HL-60/S4 (cell line): ENCODE results near the gene INSL6.

ENCODE experiments used
- in situ Hi-C: fragments of 300-500 bp; cut with MboI; formaldehyde crosslinking; loops from 2 replicates; pipeline ENCODE4 v1.14.3; 2022; ENCODE audit warnings: low sequenced_read_pairs

INSL6 gene, protein sequence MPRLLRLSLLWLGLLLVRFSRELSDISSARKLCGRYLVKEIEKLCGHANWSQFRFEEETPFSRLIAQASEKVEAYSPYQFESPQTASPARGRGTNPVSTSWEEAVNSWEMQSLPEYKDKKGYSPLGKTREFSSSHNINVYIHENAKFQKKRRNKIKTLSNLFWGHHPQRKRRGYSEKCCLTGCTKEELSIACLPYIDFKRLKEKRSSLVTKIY

DNA sequence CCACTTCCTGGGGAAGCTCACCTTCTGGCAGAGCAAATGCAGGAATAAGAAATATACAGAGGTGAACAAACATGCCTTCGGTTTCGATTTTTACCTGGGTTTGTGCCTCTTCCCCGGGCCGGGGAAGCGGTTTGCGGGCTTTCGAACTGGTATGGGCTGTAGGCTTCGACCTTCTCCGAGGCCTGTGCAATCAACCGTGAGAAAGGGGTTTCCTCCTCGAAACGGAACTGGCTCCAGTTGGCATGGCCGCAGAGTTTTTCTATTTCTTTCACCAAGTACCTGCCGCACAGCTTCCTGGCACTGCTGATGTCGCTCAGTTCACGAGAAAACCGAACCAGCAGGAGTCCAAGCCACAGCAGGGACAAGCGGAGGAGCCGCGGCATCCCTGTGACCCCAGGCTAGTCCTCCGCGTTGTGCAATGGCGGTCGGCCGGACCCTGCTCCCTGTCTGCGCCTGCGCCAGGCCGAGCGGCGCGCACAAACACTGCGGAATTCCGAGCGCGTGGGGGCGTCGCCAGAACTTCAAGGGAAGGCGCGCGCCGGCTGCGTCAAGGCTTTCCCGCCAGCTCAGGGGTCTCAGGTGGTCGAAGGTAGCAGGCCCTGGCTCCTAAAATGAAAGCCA lies at the start of gene INSL6:
Gene INSL6 (minus strand): TSS at position 420 of the 621 bp plus-strand sequence. CDS start 37 bp downstream, at position 383.
- in situ Hi-C loops: loop anchor here (25.0 kb wide), 2 partner anchors 252 to 402 kb away; partner anchors contain the start of gene PLGRKT

DNA sequence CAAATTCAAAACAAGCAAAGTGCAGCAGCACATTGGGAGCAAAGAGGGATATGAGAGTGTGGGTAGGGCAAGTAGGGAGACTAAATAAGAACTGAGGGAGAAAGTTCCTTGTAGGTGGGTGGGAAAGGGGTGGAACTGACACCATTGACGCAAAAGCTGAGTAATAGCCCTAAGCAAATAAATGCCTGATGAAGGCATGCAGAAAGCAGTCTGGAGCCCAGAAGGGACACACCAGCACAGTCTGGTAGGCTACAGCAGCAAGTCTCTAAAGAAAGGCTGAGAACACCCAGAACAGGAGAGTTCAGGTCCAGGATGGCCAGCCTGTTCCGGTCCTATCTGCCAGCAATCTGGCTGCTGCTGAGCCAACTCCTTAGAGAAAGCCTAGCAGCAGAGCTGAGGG lies 45.8 kb upstream of the INSL6 start, which contains the start of gene INSL4:
Gene INSL4 (plus strand): TSS at position 208 of the 400 bp plus-strand sequence. CDS start 105 bp downstream, at position 313.
- in situ Hi-C loops: no loop called here

DNA sequence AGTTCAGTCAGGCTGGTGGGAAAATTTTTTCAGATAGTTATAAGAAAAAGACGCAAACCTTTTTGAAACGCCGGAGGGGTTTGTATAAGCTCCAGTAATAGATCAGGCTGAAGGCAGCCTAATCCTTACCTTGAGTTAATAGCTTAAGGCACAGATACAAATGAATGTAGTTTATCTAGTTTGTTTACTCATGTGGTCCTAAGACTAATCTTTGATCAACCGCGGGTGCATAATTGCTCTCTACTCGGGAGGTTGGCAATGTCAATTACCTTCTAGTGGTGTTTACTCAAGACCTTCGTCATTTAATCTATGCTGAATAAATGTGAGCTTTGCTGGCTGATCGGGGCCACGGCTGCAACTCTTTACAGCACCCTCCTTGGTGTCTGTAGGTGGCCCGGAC lies 45.1 kb upstream of the INSL6 start:
- in situ Hi-C loops: no loop called here

DNA sequence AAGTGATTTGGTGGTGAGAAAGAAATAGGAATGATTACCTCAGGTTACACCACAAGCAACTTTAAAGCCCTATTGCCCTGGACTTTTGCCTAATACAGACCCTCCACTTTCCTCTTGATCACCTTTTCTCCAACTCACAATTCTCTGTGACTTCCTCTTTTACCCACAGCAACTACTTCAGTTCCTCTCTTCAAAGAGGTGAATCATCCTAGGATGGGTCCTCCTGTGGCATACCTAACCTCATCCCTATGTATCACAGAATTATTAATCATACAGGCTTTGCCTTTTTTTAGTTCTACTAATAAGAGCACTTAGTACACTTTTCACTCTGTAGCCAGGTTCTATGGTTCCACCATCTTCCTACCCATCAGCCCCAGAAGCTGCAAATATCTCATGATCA lies 19.6 kb upstream of the INSL6 start:
- in situ Hi-C loops: no loop called here

DNA sequence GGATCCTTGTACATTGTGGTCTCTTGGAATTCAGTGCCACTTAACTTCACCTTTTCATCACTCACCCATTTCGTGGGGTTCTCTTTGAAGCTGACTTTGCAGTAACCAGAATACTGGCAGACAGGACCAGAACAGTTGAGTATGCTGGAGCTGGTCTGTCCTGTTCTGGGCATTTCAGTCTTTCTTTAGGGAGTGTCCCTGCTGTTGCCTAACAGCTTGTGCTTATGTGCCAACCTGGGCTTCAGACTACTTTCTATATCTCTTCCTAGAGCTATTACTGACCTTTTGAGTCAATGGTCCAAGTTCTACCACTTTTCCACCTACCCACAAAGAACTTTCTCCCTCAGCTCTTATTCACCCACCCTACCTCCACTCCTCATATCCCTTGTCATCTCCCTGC lies 10.0 kb upstream of the INSL6 start:
- in situ Hi-C loops: loop anchor here (25.0 kb wide), 2 partner anchors 242 to 392 kb away; partner anchors contain the start of gene PLGRKT

DNA sequence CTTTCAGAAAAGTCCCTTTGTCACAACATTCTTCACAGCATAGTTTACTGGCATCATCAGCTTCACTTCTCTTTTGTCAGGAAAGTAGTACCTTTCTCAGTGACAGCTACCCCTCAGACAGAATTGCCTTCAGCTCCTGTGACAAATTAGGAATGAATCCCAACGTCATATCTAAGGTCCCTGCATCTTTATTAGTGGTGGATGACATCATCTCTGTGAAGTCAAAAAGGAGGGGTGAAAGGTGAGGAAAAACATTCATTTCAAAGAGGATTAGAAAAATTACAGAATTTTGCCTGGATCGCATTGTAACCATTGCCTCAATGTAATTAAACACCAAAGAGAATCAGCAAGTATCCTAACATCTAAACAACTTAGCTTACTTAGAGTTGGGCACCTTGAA lies 7.9 kb upstream of the INSL6 start:
- in situ Hi-C loops: loop anchor here (25.0 kb wide), 2 partner anchors 244 to 394 kb away; partner anchors contain the start of gene PLGRKT

DNA sequence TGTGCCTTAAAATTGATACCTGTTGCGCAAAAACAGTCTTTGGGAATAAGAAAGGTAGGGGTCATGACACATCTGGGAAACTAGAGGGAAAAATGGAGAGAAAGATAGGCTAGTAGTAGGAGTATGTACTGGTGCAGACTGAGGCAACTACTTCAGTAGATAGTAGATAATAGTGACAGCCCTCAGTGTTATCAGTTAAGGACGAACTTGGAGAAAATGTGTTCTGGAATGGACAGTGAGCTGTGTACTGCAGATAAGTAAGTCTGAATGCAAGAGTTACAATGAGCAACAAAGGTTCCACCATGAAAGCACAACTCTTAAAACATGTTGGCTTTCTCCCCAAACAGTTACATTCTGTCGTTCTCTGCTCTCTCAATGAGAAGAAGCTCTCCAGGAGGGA lies 6.5 kb upstream of the INSL6 start:
- in situ Hi-C loops: loop anchor here (25.0 kb wide), 2 partner anchors 245 to 395 kb away; partner anchors contain the start of gene PLGRKT

DNA sequence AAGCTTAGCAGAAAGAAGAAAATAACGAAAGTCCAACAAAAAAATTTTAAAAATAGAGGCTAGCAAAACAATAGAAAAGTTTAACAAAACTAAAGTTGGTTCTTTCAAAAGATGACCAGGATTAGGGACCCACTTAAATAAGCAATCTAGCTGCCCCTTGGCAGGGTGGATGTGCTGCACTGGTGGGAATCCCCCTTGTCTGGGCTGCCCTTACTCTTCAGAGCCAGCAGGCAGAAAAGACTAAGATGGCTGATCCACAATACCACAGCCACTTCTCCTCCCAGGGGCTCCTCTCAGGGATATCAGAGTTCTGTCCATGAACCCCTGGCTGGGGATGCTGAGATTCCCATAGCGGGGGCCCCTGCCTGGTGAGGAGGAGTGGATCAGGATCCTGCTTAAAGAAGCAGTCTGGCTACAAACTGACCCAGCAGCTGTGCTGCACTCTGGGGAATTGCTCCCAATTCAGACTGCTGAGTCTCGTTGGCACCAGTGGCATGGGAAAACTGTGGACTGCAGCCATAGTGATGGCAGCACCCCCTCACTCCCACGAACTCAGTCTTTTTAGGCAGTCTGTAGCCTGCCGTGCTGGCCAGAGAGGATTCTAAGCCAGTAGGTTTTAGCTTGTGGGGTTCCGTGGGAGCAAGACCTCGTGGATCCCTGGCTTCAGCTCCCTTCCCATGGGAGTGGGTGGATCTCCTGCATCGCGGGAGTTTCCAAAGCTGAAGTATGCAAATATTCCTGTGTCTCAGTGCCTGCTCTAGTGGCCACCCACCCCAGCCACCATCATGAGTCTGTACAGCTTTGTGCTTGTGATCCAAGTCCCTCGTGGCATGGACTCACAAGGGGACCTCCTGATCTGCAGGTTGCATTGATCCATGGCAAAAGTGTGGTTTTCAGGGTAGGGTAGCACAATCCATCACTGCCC lies 2.9 kb upstream of the INSL6 start:
- in situ Hi-C loops: loop anchor here (25.0 kb wide), 2 partner anchors 249 to 399 kb away; partner anchors contain the start of gene PLGRKT

DNA sequence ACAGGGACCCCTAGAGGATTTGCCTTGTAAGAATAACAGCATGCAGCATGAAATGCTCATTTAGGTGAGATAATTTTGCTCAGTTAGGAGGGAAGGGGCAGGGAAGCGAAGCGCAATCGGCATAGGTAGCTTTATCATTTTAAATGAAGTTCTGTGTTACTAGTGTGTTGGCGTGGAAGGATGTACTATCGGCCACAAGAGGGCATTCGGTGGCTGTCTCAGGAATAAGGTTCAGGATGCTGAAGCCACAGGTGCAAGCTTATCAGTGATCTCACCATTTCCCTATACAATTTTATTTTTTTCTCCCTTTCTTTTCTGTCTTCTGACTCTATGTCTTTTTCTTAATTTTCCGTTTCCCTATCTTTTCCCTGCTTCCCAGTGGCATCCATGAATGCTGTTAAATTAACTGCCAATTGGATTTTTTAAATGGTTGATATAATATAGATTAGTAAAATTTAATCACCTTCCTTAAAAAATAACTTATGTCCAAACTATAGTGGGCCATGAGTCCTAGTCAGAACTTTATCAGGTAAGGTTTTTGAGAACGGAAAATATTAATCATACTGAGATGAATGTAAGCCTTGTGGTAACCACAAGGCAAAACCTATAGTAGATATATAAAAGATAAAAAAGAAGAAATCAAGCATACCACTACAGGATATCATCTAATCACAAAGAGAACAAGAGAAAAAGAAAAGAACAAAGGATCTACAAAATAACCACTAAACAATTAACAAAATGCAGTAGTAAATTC lies 1.2 kb upstream of the INSL6 start:
- in situ Hi-C loops: loop anchor here (25.0 kb wide), 2 partner anchors 251 to 401 kb away; partner anchors contain the start of gene PLGRKT

DNA sequence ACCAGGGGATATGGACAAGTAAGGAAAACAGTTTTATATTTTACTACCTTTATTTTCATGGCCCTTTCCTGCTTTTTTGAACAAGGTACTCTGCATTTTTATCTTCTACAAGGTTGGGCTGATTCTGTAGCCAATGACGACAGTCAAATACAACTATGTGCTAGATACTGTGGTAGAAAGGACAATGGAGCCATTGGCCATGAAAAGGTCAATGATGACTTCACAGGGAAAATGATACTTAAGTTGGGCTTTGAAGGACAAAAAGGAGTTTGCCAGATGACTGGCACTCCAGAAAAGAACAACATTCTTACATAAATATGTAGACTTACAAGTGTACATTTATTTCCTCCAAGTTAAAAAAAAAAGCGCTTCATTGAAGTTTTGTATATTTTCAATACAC lies 663 bp downstream of the INSL6 start:
- in situ Hi-C loops: loop anchor here (25.0 kb wide), 2 partner anchors 253 to 403 kb away; partner anchors contain the start of gene PLGRKT

DNA sequence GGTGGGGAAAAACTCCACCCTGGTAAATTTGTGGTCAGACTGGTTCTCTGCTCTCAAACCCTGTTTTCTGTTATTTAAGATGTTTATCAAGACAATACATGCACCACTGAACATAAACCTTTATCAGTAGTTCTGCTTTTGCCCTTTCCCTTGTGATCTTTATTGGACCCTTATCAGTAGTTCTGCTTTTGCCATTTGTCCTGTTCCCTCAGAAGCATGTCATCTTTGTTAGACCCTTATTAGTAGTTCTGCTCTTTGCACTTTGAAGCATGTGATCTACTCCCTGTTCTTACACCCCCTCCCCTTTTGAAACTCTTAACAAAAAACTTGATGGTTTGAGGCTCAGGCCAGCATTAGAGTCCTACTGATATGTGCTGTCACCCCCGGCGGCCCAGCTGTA lies 4.8 kb downstream of the INSL6 start:
- in situ Hi-C loops: loop anchor here (25.0 kb wide), 2 partner anchors 257 to 407 kb away; partner anchors contain the start of gene PLGRKT

DNA sequence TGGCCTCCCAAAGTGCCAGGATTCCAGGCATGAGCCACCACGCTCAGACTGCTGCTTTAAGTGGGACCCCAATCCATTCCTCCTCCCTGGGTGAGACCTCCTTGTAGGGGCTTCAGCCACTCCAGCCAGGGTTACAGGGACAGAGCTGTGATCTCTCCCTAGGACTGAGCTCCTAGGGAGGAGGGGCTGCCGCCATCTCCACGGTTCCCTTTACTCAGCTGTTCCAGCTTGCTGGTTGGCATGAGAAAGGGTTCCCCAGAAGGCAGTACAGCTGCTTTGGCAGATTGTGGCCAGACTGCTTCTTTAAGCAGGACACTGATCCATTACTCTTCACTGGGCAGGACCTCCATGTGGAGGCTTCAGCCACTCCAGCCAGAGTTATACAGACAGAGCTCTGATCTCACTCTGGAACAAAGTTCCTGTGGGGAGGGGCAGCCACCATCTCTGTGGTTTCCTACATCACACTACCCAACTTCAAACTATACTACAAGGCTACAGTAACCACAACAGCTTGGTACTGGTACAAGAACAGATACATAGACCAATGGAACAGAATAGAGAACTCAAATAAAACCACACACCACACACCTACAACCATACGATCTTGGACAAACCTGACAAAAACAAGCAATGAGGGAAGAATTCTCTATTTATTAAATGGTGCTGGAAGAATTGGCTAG lies 7.2 kb downstream of the INSL6 start:
- in situ Hi-C loops: loop anchor here (25.0 kb wide), 2 partner anchors 259 to 409 kb away; partner anchors contain the start of gene PLGRKT

DNA sequence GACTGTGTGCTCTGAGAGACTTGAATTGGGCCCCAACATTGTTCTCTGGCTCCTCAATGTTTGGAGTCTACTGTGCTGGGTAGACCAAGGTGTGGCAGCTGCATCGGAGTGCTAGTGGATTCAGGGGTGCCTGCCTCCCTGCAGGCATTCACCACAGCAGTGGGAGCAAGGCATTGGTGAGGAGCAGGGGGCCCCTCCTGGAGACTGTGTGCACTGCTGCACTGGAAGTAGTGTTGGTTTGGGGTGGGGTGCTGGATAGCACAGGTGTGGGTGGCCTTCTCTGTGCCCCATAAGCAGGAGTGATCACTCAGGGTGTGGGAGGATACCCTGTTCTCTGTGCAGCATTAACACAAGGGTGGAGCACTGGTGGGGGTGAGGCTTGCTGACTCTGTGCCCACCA lies 39.2 kb downstream of the INSL6 start:
- in situ Hi-C loops: no loop called here

DNA sequence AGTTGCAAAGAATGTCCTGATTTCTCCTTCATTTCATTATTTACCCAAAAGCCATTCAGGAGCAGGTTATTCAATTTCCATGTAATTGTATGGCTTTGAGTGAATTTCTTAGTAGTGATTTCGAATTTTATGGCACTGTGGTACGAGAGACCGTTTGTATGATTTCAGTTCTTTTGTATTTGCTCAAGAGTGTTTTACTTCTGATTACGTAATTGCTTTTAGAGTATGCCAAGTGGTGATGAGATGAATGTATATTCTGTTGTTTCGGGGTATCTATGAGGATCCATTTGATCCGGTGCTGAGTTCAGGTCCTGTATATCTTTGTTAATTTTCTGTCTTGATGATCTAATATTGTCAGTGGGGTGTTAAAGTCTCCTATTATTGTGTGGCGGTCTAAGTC lies 41.2 kb downstream of the INSL6 start:
- in situ Hi-C loops: no loop called here

DNA sequence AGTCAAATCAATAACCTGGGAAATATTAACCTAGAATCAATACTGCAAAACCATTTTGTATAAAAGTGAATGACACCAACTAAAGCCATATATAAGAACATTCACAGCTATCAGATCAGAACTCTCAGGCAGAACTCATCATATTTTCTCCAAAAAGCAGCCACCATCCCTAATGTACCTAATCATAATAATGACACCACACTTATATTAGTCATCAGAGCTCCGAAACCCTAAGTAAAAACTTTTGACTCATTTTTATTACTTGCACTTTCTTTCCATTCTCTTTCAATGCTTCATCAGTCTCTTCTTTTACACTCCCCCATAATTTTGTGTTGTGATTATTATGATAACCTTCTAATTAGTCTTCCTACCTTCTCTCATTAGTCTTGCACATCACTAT lies 45.3 kb downstream of the INSL6 start:
- in situ Hi-C loops: no loop called here

DNA sequence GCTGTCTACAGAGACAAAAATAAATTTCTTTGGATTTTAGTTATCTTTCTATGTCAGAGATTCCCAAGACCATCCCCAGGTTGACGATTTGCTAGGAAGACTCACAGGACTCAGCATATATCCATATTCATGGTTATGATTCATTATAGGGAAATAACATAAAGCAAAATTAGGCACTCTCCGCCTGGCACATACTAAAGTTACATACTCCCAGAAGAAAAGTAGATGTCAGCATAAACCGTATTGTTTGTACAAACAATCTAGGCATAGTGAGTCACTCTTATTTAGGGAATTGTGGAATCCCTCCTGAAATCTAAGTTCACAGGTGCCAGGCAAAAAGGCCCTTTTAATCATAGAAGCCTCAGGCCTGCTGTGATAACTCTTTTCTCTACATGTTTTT lies 62.9 kb downstream of the INSL6 start:
- in situ Hi-C loops: no loop called here

DNA sequence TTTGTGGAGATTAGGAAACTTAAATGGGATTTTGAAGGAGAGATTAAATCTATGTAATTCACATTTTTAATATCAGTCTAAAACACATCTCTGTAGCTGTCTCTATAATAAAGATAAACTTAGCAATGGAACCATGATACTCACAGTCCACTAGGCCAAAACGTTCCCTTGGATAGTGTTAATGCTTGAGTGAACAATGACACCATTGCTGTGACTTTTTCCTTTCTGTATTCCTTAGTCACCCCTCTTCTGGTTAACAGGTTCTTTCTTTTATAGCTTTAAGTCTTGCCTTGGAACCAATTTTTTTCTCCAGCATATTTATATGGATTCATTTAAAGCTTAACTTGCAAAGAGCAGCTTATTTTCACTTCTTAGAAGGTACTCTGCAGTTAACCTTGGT lies 63.3 kb downstream of the INSL6 start:
- in situ Hi-C loops: no loop called here

DNA sequence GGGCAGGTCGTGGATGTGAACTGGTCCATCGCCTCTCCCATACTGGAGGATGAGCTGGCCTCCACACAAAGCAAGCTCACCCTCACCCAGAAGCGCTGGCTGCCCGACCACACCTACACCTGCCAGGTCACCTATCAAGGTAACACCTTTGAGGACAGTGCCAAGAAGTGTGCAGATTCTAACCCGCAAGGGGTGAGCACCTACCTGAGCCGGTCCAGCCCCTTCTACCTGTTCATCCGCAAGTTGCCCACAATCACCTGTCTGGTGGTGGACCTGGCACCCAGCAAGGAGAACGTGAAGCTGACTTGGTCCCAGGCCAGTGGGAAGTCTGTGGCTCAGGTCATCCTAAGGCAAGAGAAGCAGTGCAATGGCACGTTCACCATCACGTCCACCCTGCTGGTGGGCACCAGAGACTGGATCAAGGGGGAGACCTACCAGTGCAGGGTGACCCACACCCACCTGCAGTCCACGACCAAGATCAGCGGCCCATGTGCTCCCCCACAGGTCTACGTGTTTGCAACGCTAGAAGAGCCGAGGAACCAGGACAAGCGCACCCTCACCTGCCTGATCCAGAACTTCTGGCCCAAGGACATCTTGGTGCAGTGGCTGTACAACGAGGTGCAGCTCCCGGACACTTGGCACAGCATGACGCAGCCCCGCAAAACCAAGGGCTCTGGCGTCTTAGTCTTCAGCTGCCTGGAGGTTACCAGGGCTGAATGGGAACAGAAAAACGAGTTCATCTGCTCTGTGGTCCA lies 71.3 kb downstream of the INSL6 start:
- in situ Hi-C loops: no loop called here
